ENCODE results near the gene TRIM56. TPM values are rescaled to one million over a fixed set of nuclear protein-coding genes. Genes with fewer than 3 reads are reported as not detected.
A peak's percentile ranks its signal among the peaks of the same experiment; 100 is the strongest.
"Not testable (repeated sequence)": the region's sequence is repeated elsewhere in the genome, so short reads cannot be mapped to it uniquely, and the experiment has no call there.

Gene TRIM56
- total and polyA plus RNA-seq, 12 donors, result 8.3 to 57.3 (median 28.7) TPM

GRCh38 chr7:101100858-101101847 is 15.9 kb downstream of the TRIM56 start:
- no peak for DNase-seq
- no peaks in the 10 kb centered on the region for H3K36me3 ChIP-seq (replicated peaks in 1 of 2)
- H3K4me3 ChIP-seq, result no peak overlapping the region
- TF ChIP-seq POLR2A (IDR thresholded peaks at IDR 0.05), result no peak
- no peak for TF ChIP-seq CTCF (IDR thresholded peaks at IDR 0.05)
- intact Hi-C loops (cut with DNase I), result no loop called here
- H3K9me3 ChIP-seq (replicated peaks in 1 of 3), result no peaks in the 10 kb centered on the region
- WGBS, 4 donors, result 92 to 93% (median 92%) methylated on average over 18 of the region's 18 CpGs
- peaks cover 10 to 17% of the 10 kb centered on the region in 2 donors for H3K4me1 ChIP-seq (replicated peaks in 1 of 2)
- no peaks in the 10 kb centered on the region for H3K27me3 ChIP-seq
- peak overlapping the region in 4 of 5 donors; percentile 75 to 92 (median 84) for H3K27ac ChIP-seq

- TF ChIP-seq CTCF (IDR thresholded peaks at IDR 0.05) (no peak), POLR2A (IDR thresholded peaks at IDR 0.05) (no peak)
- 91 to 93% (median 92%) methylated on average over 6 of the region's 6 CpGs for WGBS, 4 donors
- DNase-seq, result no peak
- Histone ChIP-seq H3K36me3 (replicated peaks in 1 of 2) (no peaks in the 10 kb centered on the region), H3K9me3 (replicated peaks in 1 of 3) (no peaks in the 10 kb centered on the region), H3K27ac (no peak overlapping the region), H3K4me3 (no peak overlapping the region), H3K4me1 (replicated peaks in 1 of 2) (peaks cover 10 to 17% of the 10 kb centered on the region in 2 donors), H3K27me3 (no peaks in the 10 kb centered on the region)
- intact Hi-C loops (cut with DNase I), result no loop called here
These were observed 16.7 kb downstream of the TRIM56 start for GRCh38 chr7:101102026-101102425.

GRCh38 chr7:101103701-101104100 is 18.4 kb downstream of the TRIM56 start:
- peaks cover 10 to 17% of the 10 kb centered on the region in 2 donors for H3K4me1 ChIP-seq (replicated peaks in 1 of 2)
- intact Hi-C loops (cut with DNase I); H3K4me3 ChIP-seq; H3K36me3 ChIP-seq (replicated peaks in 1 of 2); H3K27me3 ChIP-seq; DNase-seq; H3K9me3 ChIP-seq (replicated peaks in 1 of 3); H3K27ac ChIP-seq: not testable (repeated sequence)
- 88 to 93% (median 92%) methylated on average over 10 of the region's 10 CpGs for WGBS, 4 donors

GRCh38 chr7:101104193-101104713 is 19.0 kb downstream of the TRIM56 start:
- WGBS, 4 donors, result 72 to 82% (median 75%) methylated on average over 15 of the region's 15 CpGs
- Histone ChIP-seq H3K4me1 (replicated peaks in 1 of 2) (peaks cover 10 to 16% of the 10 kb centered on the region in 2 donors), H3K27ac (no peak overlapping the region), H3K27me3 (no peaks in the 10 kb centered on the region), H3K4me3 (no peak overlapping the region), H3K9me3 (replicated peaks in 1 of 3) (no peaks in the 10 kb centered on the region), H3K36me3 (replicated peaks in 1 of 2) (no peaks in the 10 kb centered on the region)
- DNase-seq, result no peak
- no peak for TF ChIP-seq POLR2A (IDR thresholded peaks at IDR 0.05)
- no peak for TF ChIP-seq CTCF (IDR thresholded peaks at IDR 0.05)
- intact Hi-C loops (cut with DNase I), result no loop called here

Measured in adrenal gland (tissue), 12 donors.